C4-2B (cell line): ENCODE measurements around the gene AGBL1.

Experiments used
- CTCF ChIP-seq: fragments of 450-650 bp; conservative IDR thresholded peaks from 2 replicates; pipeline ENCODE4 v1.5.1; 2017; ENCODE audit warnings: mild to moderate bottlenecking
- ZFX ChIP-seq: fragments of 450-650 bp; IDR thresholded peaks from 2 replicates; pipeline ENCODE4 v1.6.1; 2017

GRCh38 chr15:86087808-86088207 is 8.1 kb downstream of the AGBL1 start:
- no peak for TF ChIP-seq CTCF
- TF ChIP-seq ZFX, result no peak
